GM23338 (cell line): ENCODE data around the gene MGRN1.

Experiments used
- CREB1 ChIP-seq: fragments of 250-450 bp; sonication (Bioruptor Pico); IDR thresholded peaks from 2 replicates; pipeline ENCODE4 v1.5.0; 2020; ENCODE audit warnings: low read depth, mild to moderate bottlenecking, moderate library complexity
- CTCF ChIP-seq, 2 experiments: fragments of 200-600 bp in 1 of 2; sonication (generic) in 1 of 2; conservative IDR thresholded peaks; 2 replicates each; pipeline versions ENCODE4 v1.5.1 to v1.6.1; 2016 to 2017; ENCODE audit warnings: antibody characterized with exemption in 2 of 2, low read depth in 2 of 2, mild to moderate bottlenecking in 2 of 2, moderate library complexity in 1 of 2
- JUNB ChIP-seq: IDR thresholded peaks from one replicate; pipeline ENCODE4 v1.6.1; 2016; ENCODE audit warnings: antibody characterized with exemption; ENCODE audit not compliant: unreplicated experiment
- POLR2AphosphoS5 ChIP-seq: IDR thresholded peaks from 2 replicates; pipeline ENCODE4 v1.6.1; 2016; ENCODE audit warnings: antibody characterized with exemption, low read depth

DNA sequence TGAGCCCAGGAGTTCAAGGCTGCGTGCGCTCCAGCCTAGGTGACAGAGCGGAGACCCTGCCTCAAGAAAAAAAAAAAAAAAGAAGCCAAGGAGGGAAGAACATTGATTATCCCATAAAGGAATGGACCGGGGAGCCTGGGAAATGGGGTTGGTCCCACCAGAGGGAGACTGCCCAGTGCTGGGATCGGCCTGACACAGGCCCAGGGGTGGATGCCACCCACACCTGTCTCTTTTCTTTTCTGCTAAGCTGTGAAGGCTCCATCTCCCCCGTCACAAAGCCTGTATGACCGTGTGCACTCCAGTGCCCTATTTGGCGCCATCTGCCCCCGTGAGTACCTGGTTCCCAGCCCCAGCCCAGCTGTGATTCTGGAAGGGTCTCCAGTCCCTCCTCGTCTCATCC lies 25.6 kb upstream of the MGRN1 start:
- TF ChIP-seq CTCF (conservative IDR thresholded peaks at IDR 0.05; ENCODE audit: low read depth in 2 of 2) (no peak), POLR2AphosphoS5 (no peak), CREB1 (CRISPR knock-in tag) (no peak), JUNB (no peak)
